Activated T-helper 2 cell treated with anti-CD3 and anti-CD28 coated beads, Interferon-gamma antibody, Interleukin-2, Interleukin-4, amounts not matched to agents 10 μg/mL and 5 μg/mL and 100 μg/mL, durations not matched to agents 14 hours and 24 hours and 36 hours (primary cell): ENCODE results near the gene SCML2. TPM values are rescaled to one million over a fixed set of nuclear protein-coding genes. Genes with fewer than 3 reads are reported as not detected.
"Not testable (repeated sequence)": the region's sequence is repeated elsewhere in the genome, so short reads cannot be mapped to it uniquely, and the experiment has no call there.

Source experiments
- DNase-seq: peaks from one replicate; pipeline ENCODE4 v3.0.0; 2021; ENCODE audit warnings: low spot score
- H3K27ac Mint-ChIP-seq: one replicate; pipeline ENCODE4 v1.8.0; 2021; ENCODE audit warnings: mixed read lengths
- H3K27me3 Mint-ChIP-seq: one replicate; pipeline ENCODE4 v1.8.0; 2021; ENCODE audit warnings: low read depth, mixed read lengths
- H3K36me3 Mint-ChIP-seq: one replicate; pipeline ENCODE4 v1.8.0; 2021; ENCODE audit warnings: low read depth, mixed read lengths
- H3K4me1 Mint-ChIP-seq: one replicate; pipeline ENCODE4 v1.8.0; 2021; ENCODE audit warnings: low read depth, mixed read lengths
- H3K4me3 Mint-ChIP-seq: one replicate; pipeline ENCODE4 v1.8.0; 2021; ENCODE audit warnings: low read depth, mild to moderate bottlenecking, moderate library complexity, mixed read lengths
- H3K9me3 Mint-ChIP-seq: one replicate; pipeline ENCODE4 v1.8.0; 2021; ENCODE audit warnings: mixed read lengths
- intact Hi-C: fragments of 100-400 bp; cut with micrococcal nuclease; formaldehyde crosslinking; loops from one replicate; pipeline ENCODE4 v1.15.1; 2023
- total RNA-seq: library from RNA; stranded (reverse); gene quantifications from 2 replicates; pipeline ENCODE4 v1.2.3, GENCODE V29; 2022

SCML2 gene
- total RNA-seq, 1 donor from 2014 or later: 2.8 TPM

GRCh38 chrX:18252644-18253359 is 101.7 kb downstream of the SCML2 start:
- H3K4me3 Mint-ChIP-seq: no peak overlapping the region
- no peaks in the 10 kb centered on the region for H3K4me1 Mint-ChIP-seq
- no peak overlapping the region for H3K27ac Mint-ChIP-seq
- no peaks in the 10 kb centered on the region for H3K27me3 Mint-ChIP-seq
- H3K9me3 Mint-ChIP-seq: no peaks in the 10 kb centered on the region
- no peak for DNase-seq
- peaks cover 3% of the 10 kb centered on the region for H3K36me3 Mint-ChIP-seq
- intact Hi-C loops: no loop called here

GRCh38 chrX:18229646-18230045 is 124.8 kb downstream of the SCML2 start:
- H3K4me1 Mint-ChIP-seq, H3K27me3 Mint-ChIP-seq, H3K27ac Mint-ChIP-seq, H3K9me3 Mint-ChIP-seq, intact Hi-C loops, DNase-seq, H3K36me3 Mint-ChIP-seq, H3K4me3 Mint-ChIP-seq: not testable (repeated sequence)

GRCh38 chrX:18228069-18228468 is 126.4 kb downstream of the SCML2 start:
- peaks cover 2% of the 10 kb centered on the region for H3K27me3 Mint-ChIP-seq
- no peak overlapping the region for H3K4me3 Mint-ChIP-seq
- no peaks in the 10 kb centered on the region for H3K4me1 Mint-ChIP-seq
- no peak overlapping the region for H3K27ac Mint-ChIP-seq
- DNase-seq: no peak
- H3K36me3 Mint-ChIP-seq: no peaks in the 10 kb centered on the region
- intact Hi-C loops: no loop called here
- no peaks in the 10 kb centered on the region for H3K9me3 Mint-ChIP-seq

- no peak for DNase-seq
- intact Hi-C loops: no loop called here
- no peak overlapping the region for H3K4me3 Mint-ChIP-seq
- peaks cover 2% of the 10 kb centered on the region for H3K27me3 Mint-ChIP-seq
- no peaks in the 10 kb centered on the region for H3K36me3 Mint-ChIP-seq
- H3K9me3 Mint-ChIP-seq: no peaks in the 10 kb centered on the region
- H3K4me1 Mint-ChIP-seq: no peaks in the 10 kb centered on the region
- H3K27ac Mint-ChIP-seq: no peak overlapping the region
Observed at GRCh38 chrX:18227458-18227857, 127.0 kb downstream of the SCML2 start.

GRCh38 chrX:18220786-18221185 is 133.7 kb downstream of the SCML2 start, which contains the start of gene BEND2:
Gene BEND2, minus strand, starts transcription at chrX:18220886. Its CDS starts 136 bp downstream, at chrX:18220750.
- Mint-ChIP-seq H3K4me1 (no peaks in the 10 kb centered on the region), H3K27ac (no peak within 1 kb of the TSS), H3K36me3 (no peaks in the 10 kb centered on the region), H3K4me3 (no peak within 1 kb of the TSS), H3K9me3 (no peaks in the 10 kb centered on the region), H3K27me3 (no peaks in the 10 kb centered on the region)
- intact Hi-C loops: no loop called here
- DNase-seq: no peak

GRCh38 chrX:18210470-18210869 is 144.0 kb downstream of the SCML2 start:
- no peaks in the 10 kb centered on the region for H3K4me1 Mint-ChIP-seq
- intact Hi-C loops: no loop called here
- H3K4me3 Mint-ChIP-seq: no peak overlapping the region

GRCh38 chrX:18206657-18207056 is 147.8 kb downstream of the SCML2 start:
- Mint-ChIP-seq H3K9me3 (no peaks in the 10 kb centered on the region), H3K4me1 (no peaks in the 10 kb centered on the region), H3K4me3 (no peak overlapping the region), H3K27ac (no peak overlapping the region), H3K27me3 (no peaks in the 10 kb centered on the region), H3K36me3 (no peaks in the 10 kb centered on the region)
- no peak for DNase-seq
- intact Hi-C loops: no loop called here

More at GRCh38 chrX:18210470-18210869, 144.0 kb downstream of the SCML2 start:
- Mint-ChIP-seq H3K27ac (no peak overlapping the region), H3K27me3 (no peaks in the 10 kb centered on the region), H3K9me3 (no peaks in the 10 kb centered on the region), H3K36me3 (no peaks in the 10 kb centered on the region)
- DNase-seq: no peak

- no peak overlapping the region for H3K4me3 Mint-ChIP-seq
- H3K36me3 Mint-ChIP-seq: no peaks in the 10 kb centered on the region
- no peak for DNase-seq
- no peaks in the 10 kb centered on the region for H3K27me3 Mint-ChIP-seq
- no peaks in the 10 kb centered on the region for H3K4me1 Mint-ChIP-seq
- no peaks in the 10 kb centered on the region for H3K9me3 Mint-ChIP-seq
- intact Hi-C loops: no loop called here
- H3K27ac Mint-ChIP-seq: no peak overlapping the region
Observed at GRCh38 chrX:18203631-18204030, 150.9 kb downstream of the SCML2 start.

- H3K4me3 Mint-ChIP-seq: no peak overlapping the region
- no peaks in the 10 kb centered on the region for H3K4me1 Mint-ChIP-seq
- no peak overlapping the region for H3K27ac Mint-ChIP-seq
- no peaks in the 10 kb centered on the region for H3K36me3 Mint-ChIP-seq
- no peak for DNase-seq
- H3K9me3 Mint-ChIP-seq: no peaks in the 10 kb centered on the region
- intact Hi-C loops: no loop called here
- H3K27me3 Mint-ChIP-seq: no peaks in the 10 kb centered on the region
Observed at GRCh38 chrX:18194688-18195087, 159.8 kb downstream of the SCML2 start.

Other genes starting within 250 kb of the SCML2 start
- gene BEND2, start 133.8 kb downstream of the SCML2 start, total RNA-seq: not detected in 2 replicates
- 0.46 and 0.76 TPM in 2 replicates for gene CDKL5, start 70.9 kb upstream of the SCML2 start, total RNA-seq